GM21367 (cell line): ENCODE measurements around the gene SIX3.

ENCODE experiments used
- ATAC-seq: cut with Tn5 transposase; IDR thresholded peaks from one replicate; pipeline ENCODE4 v1.9.1; 2021; ENCODE audit not compliant: unreplicated experiment

SIX3 gene

DNA sequence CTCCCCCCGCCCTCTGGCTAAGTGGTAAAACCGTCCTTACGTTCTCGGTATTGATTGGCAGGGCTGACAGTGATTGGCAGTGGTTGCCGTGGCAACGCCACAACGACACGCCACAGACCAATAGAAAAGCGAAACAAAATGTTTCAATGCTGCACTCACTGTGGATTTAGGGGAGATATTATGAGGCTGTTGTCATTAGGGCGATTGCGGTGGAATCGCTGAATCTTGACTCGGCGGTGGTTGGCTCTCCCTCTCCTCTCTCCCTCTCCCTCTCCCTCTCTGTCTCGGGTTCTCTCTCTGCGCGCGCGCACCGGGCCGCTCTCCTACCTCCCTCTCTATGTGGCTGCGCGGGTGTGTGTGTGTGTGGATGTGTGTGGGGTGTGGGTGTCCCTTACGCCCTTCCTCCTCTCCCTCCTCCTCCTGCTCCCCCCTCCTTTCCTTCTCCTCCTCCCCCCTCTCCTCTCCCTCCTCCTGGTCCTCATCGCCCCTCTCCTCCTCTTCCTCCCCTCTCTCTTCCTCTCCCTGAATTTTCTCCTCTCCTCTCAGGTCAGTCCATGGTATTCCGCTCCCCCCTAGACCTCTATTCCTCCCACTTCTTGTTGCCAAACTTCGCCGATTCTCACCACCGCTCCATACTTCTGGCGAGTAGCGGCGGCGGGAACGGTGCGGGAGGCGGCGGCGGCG lies at the start of gene SIX3:
SIX3 (plus strand) TSS at position 152 of the 684 bp plus-strand sequence; CDS start at position 555, 403 bp downstream.
- ATAC-seq = no peak

DNA sequence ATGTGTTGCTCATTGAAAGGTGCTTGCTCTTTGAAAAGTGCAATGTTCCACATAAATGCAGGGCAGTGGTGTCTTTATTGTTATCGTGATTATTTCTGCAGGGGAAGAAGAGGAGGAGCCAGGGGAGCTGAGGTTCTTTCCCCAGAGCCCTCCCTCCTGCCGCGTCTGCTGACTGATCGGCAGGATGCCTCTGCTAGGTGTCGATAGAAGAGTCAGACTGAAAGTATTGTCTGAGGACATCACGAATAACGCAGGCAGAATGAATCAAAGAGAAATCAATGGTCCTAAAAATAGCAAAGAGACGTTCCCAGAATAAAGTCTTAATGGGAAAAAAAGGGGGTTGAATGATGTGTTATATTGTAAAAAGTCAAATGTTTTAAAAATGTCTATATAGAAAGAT lies 47.4 kb upstream of the SIX3 start:
- no peak for ATAC-seq

DNA sequence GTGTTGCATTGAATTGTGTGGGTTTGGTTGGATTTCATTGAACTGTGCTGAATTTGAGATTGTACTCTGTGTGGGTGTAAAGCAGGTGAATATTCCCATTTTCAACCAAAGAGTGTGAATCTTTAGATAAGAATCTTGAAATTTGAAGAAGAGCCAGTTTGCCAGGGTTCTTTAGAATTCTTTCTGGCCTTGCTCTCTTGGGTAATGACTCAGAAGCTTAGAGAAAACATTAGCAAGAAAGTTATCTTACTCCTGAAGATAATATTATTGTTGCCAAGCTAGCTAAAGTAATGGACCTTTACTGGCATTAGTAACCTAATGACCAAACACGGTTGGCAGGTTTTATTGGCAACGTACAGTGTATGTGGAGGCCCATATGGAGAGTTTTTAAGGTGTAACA lies 46.4 kb upstream of the SIX3 start:
- ATAC-seq = no peak

DNA sequence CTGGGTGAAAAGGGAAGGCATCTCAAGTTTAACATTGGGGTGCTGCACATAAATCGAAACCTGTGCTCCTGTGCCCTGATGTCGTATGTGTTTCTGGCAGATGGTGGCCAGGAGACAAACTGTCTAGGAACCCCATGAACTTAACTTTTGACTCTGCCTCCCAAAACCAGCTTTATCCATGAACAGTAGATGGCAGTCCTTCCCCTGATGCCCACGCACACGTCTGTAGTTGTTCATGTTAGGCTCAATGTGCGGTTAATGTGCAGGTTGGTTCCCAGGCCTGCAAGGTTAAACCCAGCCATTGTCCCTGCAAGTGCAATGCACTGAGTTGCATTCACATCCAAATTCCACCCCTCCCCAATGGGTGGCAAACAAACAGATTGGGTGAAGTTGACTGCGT lies 44.1 kb upstream of the SIX3 start:
- ATAC-seq = no peak

DNA sequence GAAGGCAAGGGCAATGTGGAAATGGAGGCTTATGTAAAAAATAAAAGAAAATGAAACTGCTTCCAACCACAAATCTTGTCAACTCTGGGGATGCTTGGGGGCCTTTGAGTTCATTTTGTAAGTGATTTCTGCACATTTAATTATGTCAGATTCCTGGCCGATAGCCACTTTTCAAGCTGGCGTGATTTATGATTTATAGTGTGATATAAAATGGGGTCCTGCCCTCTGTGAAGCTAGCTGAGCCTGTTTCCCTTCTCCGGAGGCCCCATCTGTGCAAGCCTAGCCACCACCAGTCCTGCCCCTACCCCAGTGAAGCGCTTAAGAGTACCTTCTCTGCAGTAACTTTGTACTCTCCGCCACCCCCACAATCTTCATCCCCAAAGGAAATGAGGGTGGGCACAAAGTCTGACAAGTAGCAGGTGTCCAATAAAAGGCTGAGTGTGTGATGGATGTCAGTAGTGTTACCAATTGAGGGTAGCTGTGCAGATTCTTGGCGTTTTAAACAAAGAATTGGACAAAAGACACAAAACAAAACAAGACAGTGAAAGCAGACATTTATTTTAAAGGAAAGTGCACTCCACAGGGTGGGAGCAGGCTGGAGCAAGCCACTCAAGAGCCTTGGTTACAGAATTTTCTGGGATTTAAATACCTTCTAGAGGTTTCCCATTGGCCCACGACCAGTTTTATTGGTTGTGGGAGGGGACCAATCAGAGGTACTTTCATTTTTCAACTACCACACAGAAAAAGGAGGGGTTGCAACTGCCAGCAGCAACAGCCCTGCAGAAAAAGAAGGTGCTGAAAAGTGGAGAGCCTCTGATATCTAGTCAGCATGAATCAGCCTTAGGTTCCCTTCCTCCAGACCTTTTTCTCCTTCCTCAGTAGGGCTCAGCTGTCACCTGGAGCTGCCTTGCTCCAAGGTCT lies 39.0 kb upstream of the SIX3 start:
- ATAC-seq = no peak

DNA sequence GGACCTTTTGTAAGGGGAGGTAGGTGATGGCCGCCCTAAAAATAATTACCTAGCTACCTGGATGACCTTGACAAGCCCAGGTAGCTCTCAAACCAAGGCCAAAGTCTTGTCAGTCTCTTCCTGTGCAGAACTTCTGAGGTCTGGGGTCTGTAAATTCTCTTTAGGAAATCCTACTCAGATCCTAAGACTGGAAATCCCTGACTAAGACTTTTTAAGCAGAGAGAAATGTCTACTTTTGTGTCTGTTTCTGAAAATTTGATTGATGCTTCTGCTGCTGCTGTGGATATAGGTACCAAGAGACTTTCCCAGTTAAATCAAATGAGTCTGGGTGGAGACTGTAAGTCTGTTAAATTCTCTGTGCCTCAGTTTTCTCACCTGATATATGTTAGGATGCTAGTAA lies 36.9 kb upstream of the SIX3 start:
- no peak for ATAC-seq

DNA sequence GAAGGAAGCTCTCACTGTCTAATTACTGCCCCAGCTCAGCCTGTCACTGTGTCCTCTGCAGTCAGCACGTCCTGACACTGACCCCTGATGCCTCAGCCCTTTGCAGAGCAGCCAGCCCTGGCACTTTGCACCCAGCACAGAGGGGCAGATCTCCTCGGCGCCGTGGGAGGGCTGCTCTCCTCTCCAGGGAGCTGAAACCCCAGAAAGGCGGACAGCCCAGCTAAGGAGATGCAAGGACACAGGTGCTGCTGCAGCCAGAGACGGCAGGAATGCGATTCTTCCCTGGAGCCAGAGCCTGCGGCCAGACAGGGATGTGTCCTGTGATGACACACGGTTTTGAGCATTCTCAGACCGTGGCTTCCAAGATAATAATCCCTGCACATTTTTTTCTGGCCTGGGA lies 34.5 kb upstream of the SIX3 start:
- no peak for ATAC-seq

DNA sequence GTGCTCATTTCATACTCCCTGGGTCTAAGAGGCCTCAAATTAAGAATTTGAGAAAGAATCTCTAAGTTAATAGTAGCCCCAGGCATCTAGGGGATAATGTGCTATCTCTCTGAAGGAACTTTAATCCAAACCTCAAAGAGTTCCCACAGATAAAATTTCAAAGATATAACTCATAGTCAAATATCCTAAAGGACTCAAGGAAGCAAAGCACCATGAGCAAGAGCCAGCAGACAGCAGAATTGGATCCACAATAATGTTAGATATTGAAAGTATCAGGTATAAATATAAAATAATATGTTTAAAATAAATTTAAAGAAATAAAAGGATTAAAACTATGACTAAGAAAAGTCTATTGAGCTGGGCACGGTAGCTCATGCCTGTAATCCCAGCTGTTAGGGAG lies 31.7 kb upstream of the SIX3 start:
- no peak for ATAC-seq

DNA sequence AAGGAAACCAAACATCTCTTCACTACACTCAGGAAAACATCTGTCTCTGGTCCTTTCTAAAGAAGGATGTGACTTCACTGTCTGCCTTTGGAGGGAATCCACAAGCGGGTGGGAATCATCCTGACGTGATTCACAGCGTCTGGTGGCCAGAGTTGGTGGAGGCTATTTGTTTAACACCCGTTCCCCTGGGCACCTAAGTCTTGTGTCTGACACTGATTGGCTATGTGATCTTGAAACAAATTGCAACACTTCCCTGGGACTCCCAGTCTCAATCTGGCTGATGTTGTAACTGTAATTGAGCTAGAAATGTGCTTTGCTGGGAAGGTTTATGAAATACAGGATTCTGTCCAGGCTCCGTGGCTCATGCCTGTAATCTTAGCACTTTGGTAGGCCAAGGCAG lies 28.8 kb upstream of the SIX3 start:
- ATAC-seq = no peak

DNA sequence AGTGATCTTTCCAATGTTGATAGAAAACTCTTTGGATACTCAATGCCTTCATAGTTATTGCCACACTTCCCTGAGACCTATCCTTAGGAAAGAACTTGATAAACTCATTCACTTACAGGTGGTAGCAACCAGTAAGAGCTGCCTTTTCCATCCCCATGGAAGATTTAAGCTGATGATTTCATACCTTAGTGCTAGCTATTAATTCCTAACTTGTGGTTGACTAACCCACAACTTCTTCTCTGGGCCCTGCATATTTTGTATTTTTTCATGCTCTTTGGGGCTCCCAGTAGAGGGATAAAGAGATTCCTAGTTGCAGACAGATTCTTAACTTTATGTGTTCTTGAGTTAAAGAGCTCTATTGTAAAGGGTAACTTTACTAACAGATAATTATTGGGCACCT lies 25.2 kb upstream of the SIX3 start:
- no peak for ATAC-seq

DNA sequence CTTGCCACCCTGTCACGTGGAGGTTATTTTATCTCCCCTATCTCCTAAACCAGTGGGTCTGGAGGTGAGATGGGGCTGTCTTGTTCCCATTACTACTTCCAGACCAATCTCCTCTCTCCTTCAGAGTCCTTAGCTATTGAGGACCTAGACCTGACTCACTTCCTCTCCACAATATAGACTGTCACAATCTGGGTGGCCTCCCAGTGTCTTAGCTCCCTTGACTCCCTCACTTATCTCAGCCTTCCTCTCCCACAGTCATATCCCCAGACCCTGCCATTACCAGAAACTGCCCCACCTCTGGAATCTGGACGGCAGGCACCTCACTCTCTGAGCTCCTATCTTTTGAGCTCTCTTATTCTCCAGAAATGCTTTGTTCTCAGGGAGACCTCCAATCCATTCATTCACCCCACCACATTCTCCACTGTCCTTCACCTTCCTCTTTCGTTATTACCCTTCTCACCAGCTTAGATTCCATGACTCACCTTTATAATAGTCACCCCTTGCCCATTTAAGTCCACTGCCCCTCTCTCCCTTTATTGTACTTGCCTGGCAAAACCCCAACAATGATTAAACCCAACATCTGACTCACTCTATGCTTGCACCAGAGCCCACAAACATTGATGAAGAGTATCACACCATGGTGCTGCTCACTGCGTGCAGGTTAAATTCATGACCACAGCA lies 23.3 kb upstream of the SIX3 start:
- no peak for ATAC-seq

DNA sequence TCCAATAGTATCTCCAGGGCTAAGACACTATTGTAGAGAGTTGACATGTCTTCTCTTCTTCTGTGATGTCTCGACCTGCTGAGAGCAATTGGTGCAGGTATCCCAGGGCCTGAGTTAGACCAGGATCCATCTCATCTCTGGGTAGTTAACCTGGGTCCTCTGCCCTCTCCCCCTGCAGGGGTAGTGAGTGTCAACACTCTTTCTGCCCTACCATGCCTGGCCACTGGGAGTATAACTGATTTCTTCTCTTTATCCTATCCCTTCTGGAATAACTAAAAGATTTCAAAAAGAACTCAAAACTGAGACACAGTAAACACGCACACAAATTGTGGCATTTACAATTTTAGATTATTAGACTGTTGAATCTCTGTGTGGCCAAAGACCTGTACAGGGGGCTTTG lies 20.8 kb upstream of the SIX3 start:
- no peak for ATAC-seq

DNA sequence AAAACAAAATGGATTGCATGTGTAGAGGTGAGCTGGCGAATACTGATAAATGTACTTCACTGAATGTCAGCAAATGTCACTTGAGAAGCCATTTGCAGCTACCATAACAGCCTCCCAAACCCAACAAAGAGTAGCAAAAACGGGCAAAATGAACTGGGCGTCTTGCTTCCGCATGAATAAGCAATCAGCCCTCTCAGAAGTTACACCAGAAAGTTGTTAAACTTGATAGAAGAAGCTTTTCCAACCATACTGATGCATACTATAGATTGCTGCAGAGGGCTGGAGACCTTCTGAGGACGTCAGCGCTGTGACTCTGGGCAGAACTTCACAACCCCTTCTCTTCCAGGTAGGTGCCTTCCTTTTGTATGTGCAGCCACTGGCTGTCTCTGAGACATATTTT lies 18.7 kb upstream of the SIX3 start:
- ATAC-seq = no peak

DNA sequence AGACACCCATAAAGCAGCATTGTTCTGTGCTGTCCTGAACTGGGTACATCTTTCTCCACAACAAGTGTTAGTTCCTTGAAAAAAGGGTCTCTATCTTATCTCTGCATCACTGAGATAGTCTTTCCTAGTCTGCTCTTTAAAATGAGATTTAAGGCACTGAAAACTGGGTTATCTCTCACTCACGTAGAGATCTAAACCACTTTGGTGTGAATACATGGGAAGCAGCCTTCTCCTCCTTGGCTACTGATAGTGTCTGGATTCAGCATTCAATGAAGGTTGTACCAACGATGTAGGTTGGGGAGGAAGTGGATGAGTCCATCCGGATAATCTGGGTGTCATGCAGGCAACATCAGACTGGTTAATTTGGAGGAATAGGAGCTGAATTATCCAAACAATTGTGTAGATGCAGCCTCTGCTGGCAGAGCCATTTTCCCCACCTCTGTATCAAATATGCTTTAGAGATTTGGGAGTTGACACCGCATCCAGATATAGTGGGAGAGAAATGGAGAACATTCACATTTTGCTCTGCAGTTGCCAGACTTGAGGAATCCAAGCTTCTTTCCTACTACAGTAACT lies 15.9 kb upstream of the SIX3 start:
- ATAC-seq = no peak

DNA sequence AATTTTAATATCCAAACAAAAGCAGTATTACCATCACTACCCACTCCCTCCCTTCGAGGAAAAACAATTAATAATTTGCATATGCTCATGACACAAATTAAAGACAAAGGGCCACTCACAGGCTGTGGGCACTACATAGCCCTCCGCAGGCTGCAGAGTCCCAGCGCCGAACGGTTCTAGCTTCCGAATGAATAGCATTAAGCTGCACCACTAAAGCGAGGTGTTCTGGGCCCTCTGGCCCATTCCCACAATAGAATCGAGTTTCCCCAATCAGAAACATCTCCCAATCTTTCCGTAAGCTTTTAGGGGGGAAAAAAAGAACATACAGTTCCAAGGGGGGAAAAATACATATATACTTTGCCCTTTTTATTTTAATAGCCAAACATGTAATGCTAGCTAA lies 14.5 kb upstream of the SIX3 start:
- ATAC-seq = no peak

DNA sequence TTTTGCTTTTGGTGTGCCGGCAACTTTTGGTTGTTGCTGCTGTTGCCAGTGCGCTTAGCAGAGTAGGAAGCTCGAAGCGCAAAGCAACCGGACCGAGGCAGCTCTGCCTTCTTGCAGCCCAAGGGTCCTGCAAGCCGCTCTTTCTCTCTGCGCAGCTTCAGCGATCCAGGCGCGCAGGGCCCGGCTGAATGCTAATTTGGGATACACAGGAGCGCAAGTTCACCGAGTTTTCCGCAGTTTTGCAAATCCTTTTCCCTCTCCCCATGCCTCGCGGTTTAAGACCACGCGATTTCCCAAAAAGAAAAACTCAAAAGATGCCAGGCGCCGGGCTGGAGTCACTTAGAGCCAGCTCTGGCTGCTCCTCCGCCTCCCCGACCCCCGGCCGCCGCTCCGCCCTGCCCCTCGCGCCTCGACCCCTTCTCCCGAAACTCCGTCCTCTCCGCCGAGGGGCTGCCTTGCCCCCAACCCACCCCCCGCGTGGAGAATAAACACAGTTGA lies 13.5 kb upstream of the SIX3 start:
- ATAC-seq = no peak

DNA sequence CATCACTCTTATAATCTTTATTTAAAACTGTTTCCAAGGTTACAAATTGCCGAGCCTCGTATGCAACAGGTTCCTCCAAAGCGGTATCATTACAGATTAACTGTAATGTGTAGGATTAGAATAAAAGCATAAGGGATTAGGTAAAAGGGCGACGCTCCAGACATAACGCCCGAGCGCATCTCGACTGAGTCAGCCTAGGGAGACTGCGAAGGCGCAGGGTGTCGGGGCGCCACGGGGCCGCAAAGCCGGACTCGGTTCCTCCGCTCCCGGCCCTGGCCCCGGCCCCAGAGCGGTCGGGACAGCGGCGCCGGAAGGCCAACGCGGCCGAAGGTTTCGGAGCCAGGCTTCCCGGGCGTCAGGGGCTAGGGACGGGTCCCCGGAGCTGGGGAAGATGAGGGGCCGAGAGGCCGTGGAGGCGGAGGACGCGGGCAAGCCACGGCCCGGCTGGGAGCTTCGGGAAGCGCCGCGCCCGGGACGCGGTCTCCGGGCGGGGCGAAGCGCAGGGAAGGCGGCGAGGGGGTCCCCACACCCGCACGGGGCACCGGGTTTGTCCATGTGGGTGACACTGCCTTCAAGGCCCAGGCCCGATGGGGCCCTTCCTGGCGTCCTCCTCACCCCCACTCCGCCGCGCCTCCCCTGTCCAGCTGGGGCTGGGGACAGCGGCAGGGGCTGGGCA lies 12.9 kb upstream of the SIX3 start:
- ATAC-seq = no peak

DNA sequence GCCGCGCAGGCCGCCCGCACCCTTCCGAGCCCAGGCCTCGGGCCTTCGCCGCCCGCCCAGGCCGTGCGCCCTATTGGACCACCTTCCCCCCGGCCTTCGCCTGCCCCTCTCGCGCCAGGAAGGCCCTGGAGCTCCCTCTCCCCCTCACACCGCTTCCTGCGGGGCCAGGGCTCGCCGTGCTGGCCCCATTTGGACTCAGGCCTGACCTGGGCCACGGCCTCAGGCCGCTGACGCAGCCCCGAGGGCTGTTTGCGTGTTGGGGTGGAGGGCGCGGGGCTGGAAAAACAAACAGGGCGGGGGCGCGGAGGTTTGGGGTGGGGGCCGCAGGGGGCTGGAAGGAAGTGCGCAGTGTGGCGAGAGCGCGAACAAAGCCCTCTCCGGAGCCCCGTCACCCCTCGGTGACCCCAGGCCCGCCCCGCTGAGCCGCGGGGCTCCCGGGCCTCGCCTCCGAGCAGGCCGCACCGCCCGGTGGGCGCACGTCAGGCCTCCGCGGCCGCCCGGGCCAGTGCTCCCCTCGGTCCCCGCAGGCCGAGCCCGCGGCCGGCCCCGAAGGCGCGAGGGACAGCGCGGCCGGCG lies 12.3 kb upstream of the SIX3 start:
- ATAC-seq = no peak

DNA sequence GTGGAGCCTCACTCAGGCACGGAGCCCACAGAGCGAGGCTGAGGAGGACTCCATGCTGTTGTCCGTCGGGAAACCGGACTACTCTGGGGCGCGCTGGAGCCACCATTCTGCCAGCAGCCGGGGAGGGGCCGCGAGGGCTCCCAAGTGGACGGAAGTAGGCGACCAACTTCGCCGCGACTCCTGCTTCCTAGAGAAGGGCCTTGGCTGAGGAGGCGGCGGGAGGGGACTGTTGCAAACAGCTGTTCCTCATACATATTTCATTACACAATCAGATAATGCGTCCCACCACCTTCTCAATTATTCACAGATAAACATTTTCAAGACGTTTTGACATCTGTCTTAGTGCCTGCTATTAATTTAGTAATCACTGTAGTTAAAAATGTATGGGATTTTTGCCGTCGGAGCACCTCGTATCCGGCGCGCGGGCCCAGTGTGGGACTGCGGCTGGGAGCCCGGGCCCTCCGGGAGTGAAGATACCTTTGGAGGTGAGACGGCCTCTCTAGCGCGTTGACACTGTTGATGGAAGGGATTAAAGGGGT lies 11.7 kb upstream of the SIX3 start:
- ATAC-seq = no peak
